Ecto neural progenitor cell (in vitro differentiated cells): ENCODE results near the gene TSPAN1.
"Not testable (repeated sequence)": the region's sequence is repeated elsewhere in the genome, so short reads cannot be mapped to it uniquely, and the experiment has no call there.

Source experiments
- DNase-seq: peaks from one replicate; pipeline ENCODE4 v3.0.0-alpha.2; 2018; ENCODE audit warnings: low spot score

Gene TSPAN1

DNA sequence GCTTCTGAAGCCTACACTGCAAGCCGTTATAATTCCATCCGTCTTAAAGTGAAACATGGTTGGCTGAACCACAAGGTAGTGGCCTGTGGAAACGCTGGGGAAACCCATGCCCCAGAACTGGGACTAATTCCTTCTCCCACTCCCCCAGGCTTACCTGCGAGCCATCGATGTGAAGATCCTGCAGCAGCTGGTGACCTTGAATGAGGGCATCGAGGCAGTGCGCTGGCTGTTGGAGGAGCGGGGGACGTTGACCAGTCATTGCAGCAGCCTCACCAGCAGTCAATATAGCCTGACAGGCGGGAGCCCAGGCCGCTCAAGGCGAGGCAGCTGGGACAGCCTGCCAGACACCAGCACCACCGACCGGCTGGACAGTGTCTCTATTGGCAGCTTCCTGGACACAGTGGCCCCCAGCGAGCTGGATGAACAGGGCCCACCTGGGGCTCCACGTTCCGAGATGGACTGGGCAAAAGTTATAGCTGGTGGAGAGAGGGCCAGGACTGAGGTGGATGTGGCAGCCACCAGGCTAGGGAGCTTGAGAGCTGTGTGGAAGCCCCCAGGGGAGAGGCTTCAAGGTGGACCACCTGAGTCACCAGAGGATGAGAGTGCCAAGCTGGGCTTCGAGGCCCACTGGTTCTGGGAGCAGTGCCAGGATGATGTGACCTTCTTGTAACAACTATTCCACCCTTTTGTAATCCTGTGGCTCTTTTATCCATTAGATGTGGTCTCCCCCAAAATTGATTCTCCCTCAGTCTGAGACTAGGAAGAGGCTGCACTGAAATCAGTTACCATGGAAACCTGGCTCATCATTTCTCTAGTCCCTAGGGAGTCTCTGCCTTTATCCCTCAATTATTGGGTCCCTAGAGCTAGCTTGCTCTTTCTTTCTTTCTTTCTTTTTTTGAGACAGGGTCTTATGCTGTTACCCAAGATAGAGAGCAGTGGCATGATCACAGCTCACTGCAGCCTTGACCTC is 44.9 kb downstream of the TSPAN1 start:
- DNase-seq, result no peak

DNA sequence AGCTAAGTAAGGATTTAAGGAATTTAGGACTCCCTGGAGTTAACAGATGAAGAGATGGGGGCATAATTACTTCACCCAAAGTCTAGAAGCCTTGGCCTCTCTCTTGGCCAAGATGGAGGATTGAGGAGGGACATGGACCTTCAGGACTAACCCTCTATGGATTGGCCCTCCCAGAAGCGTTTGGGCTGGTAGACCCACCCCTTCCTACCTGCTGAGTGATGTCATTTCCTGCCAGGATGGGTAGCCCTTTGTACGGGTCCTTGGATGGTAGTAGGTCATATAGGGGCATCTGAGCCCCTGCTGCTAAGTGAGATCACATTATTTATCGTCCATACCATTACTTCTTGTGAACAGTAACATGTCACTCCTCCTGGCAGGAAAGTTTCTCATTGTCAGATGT is 45.9 kb downstream of the TSPAN1 start:
- DNase-seq, result no peak

DNA sequence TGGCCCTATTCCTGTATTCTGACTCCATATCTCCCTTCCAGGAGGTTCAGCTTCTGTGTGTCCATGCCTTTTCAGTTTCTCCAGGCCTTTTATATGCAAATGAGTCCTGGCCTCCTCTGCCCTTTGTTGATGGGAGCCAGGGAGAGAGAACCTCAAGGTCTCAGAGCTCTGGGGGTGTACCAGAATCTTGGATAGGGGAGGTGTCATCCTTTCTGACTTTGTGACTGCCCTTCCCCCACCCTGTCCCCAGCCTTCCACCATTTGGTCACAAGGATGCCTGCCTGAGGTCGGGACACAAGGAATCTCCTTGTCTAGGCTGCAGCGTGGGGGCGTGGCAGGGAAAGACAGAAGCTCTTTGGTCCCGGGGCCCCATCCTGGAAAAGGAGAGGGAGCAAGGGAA is 46.9 kb downstream of the TSPAN1 start:
- peak; percentile 75 for DNase-seq

DNA sequence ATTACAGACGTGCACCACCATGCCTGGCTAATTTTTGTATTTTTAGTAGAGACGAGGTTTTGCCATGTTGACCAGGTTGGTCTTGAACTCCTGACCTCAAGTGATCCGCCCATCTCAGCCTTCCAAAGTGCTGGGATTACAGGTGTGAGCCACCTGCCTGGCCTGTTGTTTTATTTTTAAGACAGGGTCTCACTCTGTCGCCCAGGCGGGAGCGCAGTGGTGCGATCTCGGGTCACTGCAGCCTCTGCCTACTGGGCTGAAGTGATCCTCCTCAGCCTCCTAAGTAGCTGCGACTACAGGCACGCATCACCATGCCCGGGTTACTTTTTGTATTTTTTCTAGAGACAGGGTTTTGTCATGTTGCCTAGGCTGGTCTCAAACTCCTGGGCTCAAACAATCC is 48.2 kb downstream of the TSPAN1 start:
- not testable (repeated sequence) for DNase-seq

DNA sequence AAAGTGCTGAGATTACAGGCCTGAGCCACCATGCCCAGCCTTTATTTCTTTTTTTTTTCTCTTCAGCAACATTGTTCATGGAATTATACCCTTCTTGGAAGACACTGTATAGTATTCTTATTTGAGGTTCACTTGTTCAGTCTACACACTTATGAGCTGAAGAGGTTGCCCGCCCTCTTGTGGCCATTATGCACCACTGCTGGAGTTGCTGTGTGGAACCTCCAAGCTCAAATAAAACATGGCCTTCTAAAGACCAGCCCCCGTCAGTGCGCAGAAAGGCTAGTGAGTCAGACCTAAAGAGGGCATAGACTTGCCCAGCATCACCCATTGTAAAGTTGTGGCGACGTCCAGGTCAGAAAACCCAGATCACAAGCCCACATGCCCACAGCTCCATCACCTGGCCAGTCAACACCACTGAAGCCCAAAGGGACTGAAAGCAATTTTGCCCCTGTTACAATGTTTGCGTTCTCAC is 48.6 kb downstream of the TSPAN1 start:
- DNase-seq, result peak; percentile 79

DNA sequence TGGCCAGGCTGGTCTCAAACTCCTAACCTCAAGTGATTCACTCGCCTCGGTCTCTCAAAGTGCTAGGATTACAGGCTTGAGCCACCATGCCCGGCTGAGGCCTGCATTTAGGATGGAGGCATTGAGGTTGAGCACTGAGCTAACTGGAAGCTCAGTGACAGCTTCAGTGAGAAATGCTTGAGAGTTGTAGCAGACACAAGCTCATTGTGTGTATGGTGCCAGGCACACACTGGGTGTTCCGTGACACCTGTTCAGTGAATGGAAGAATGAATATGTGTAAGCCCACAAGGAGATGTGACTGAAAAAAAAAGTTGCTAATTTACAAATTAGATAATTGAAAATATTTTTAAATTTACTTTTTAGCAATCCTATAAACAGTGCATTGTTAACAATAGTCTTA is 50.1 kb downstream of the TSPAN1 start:
- DNase-seq, result no peak

DNA sequence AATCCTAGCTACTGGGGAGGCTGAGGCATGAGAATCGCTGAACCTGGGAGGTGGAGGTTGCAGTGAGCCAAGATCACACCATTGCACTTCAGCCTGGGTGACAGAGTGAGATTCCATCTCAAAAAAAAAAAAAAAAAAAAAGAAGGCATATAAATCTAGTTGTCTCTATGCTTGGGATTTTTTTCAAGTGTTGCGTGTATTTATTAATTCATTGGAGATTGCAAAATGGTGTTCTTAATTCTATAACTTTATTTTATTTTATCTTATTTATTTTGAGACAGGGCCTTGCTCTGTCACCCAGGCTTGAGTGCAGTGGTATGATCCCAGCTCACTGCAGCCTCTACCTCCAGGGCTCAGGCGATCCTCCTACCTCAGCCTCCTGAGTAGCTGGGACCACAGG is 56.3 kb downstream of the TSPAN1 start:
- not testable (repeated sequence) for DNase-seq
